Upper lobe of left lung (tissue), 6 donors: ENCODE results near the gene ADD1. TPM values are rescaled to one million over a fixed set of nuclear protein-coding genes. Genes with fewer than 3 reads are reported as not detected.
A peak's percentile ranks its signal among the peaks of the same experiment; 100 is the strongest.

Source experiments
- ATAC-seq, 2 donors: fragments of 200-7000 bp; cut with Tn5 transposase; one replicate each; pipeline ENCODE4 v1.9.1; 2022; ENCODE audit warnings: mild to moderate bottlenecking in 2 of 2, moderate library complexity in 2 of 2; ENCODE audit not compliant: low FRiP score in 2 of 2
- DNase-seq, 2 donors: peaks; one replicate each; pipeline ENCODE4 v3.0.0-alpha.2; 2019 to 2020
- H3K27ac ChIP-seq, 4 donors: fragments of 200-600 bp; sonication (generic); one replicate each; pipeline ENCODE4 v1.5.1; 2016 to 2019
- H3K27me3 ChIP-seq, 4 donors: fragments of 200-600 bp; sonication (generic); one replicate each; pipeline ENCODE4 v1.5.1; 2017 to 2019
- H3K36me3 ChIP-seq, 4 donors: fragments of 200-600 bp; sonication (generic); one replicate each; pipeline ENCODE4 v1.5.1; 2016 to 2019
- H3K4me1 ChIP-seq, 4 donors: fragments of 200-600 bp; sonication (generic); one replicate each; pipeline ENCODE4 v1.5.1; 2018 to 2019
- H3K4me3 ChIP-seq, 4 donors: fragments of 200-600 bp; sonication (generic); one replicate each; pipeline ENCODE4 v1.5.1; 2017 to 2019; ENCODE audit warnings: mild to moderate bottlenecking in 2 of 4, moderate library complexity in 1 of 4
- H3K9me3 ChIP-seq, 4 donors: fragments of 200-600 bp; sonication (generic); one replicate each; pipeline ENCODE4 v1.5.1; 2018 to 2019
- EP300 ChIP-seq, 4 donors: sonication (generic); formaldehyde crosslinking; IDR thresholded peaks; one replicate each; pipeline ENCODE4 v1.5.1; 2017; ENCODE audit warnings: antibody characterized with exemption in 4 of 4, control low read depth in 2 of 4
- POLR2A ChIP-seq, 4 donors: fragments of 450-650 bp; IDR thresholded peaks; one replicate each; pipeline ENCODE4 v1.5.1; 2016 to 2017; ENCODE audit warnings: antibody characterized with exemption in 4 of 4, mild to moderate bottlenecking in 2 of 4
- POLR2AphosphoS5 ChIP-seq, 2 donors: sonication (generic); formaldehyde crosslinking; IDR thresholded peaks; one replicate each; pipeline ENCODE4 v1.5.1; 2017; ENCODE audit warnings: antibody characterized with exemption in 2 of 2
- WGBS, 2 donors: methylation state at CpG; one replicate each; pipeline ENCODE4 v1.1.5; 2017 to 2018; 5-methylcytosine and 5-hydroxymethylcytosine counted together
- total RNA-seq, 6 donors: library from RNA; depleted of rRNA in 4 of 6; stranded (reverse); fragments of >200 nt in 4 of 6; gene quantifications; one replicate each; pipeline versions ENCODE4 v1.1.0 to v1.2.1, GENCODE V29; 2016 to 2021
- TF ChIP-seq, protein P1 (sequence below), 6 experiments: fragments of 450-650 bp in 4 of 6; fragments of 200-600 bp in 2 of 6; sonication (generic) in 2 of 6; IDR thresholded peaks; one replicate each; pipeline ENCODE4 v1.5.1; 2016 to 2019; ENCODE audit warnings: antibody characterized with exemption in 6 of 6
- donor health status: DM: no; HTN: no; CAD: no; lungs with moderate emphysema.
- donor health status: DM: no; HTN: yes; CAD: no; lungs with severe emphysema.

ADD1 gene
- total RNA-seq, 6 donors from 2014 or later, result 184 to 651 (median 290) TPM

- H3K9me3 ChIP-seq, result no peaks in the 10 kb centered on the region
- H3K27ac ChIP-seq, result peak overlapping the region; percentile 87 to 93 (median 90)
- no peak for TF ChIP-seq POLR2A (IDR thresholded peaks at IDR 0.05)
- TF ChIP-seq, protein P1, sequence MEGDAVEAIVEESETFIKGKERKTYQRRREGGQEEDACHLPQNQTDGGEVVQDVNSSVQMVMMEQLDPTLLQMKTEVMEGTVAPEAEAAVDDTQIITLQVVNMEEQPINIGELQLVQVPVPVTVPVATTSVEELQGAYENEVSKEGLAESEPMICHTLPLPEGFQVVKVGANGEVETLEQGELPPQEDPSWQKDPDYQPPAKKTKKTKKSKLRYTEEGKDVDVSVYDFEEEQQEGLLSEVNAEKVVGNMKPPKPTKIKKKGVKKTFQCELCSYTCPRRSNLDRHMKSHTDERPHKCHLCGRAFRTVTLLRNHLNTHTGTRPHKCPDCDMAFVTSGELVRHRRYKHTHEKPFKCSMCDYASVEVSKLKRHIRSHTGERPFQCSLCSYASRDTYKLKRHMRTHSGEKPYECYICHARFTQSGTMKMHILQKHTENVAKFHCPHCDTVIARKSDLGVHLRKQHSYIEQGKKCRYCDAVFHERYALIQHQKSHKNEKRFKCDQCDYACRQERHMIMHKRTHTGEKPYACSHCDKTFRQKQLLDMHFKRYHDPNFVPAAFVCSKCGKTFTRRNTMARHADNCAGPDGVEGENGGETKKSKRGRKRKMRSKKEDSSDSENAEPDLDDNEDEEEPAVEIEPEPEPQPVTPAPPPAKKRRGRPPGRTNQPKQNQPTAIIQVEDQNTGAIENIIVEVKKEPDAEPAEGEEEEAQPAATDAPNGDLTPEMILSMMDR (IDR thresholded peaks at IDR 0.05), result peak in 1 of 6 experiments; percentile 3
- peak; percentile 65 to 94 for DNase-seq
- peaks cover 0 to 3% (median 0%) of the 10 kb centered on the region in 4 donors for H3K36me3 ChIP-seq
- peaks cover 18 to 25% (median 23%) of the 10 kb centered on the region in 4 donors for H3K4me1 ChIP-seq
- H3K4me3 ChIP-seq, result peak overlapping the region; percentile 93 to 100 (median 98)
- 1% methylated on average over 14 of the region's 38 CpGs; no CpG with 5 or more reads in 1 of the 2 donors for WGBS, 2 donors
- no peaks in the 10 kb centered on the region for H3K27me3 ChIP-seq
- peak; percentile 52 to 83 for ATAC-seq
Observed at GRCh38 chr4:2963966-2964471, 120.4 kb downstream of the ADD1 start.

DNA sequence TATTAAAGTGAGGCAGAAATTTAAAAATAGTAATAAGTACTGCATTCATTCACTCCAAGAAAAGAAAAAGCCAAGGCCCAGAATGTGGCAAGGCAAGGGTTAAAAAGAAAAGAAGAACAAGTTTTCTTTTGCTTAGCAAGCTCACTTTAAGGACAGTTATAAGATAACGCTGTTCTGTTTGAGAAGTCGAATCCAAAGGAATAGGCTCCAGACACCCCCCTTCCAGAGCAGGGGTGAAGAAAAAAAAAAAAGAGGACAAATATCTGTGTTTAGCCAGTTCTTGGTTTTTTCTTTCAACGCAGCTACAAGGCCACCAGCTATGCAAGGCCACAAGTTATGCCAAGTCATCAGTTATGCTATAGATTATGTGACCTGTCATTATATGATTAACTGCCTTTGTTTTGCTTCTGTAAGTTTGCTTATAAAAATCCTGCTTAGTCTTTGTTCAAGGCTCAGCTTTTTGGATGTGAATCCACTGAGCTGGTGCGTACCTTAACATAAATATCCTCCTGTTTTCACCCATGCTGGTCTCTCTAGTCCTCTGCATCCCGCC is 121.1 kb downstream of the ADD1 start:
- no peak for TF ChIP-seq POLR2AphosphoS5 (IDR thresholded peaks at IDR 0.05)
- TF ChIP-seq, protein P1 (IDR thresholded peaks at IDR 0.05), result no peak
- TF ChIP-seq POLR2A (IDR thresholded peaks at IDR 0.05), result no peak
- TF ChIP-seq EP300 (IDR thresholded peaks at IDR 0.05), result no peak
- 65 to 69% methylated on average over 5 of the region's 5 CpGs for WGBS, 2 donors
- peaks cover 18 to 25% (median 23%) of the 10 kb centered on the region in 4 donors for H3K4me1 ChIP-seq
- H3K9me3 ChIP-seq, result no peaks in the 10 kb centered on the region
- peak overlapping the region in 2 of 4 donors; percentile 93 to 100 for H3K4me3 ChIP-seq
- DNase-seq (no peak), ATAC-seq (no peak)
- no peaks in the 10 kb centered on the region for H3K27me3 ChIP-seq
- peaks cover 0 to 3% (median 0%) of the 10 kb centered on the region in 4 donors for H3K36me3 ChIP-seq
- no peak overlapping the region for H3K27ac ChIP-seq

GRCh38 chr4:2965262-2965661 is 121.6 kb downstream of the ADD1 start:
- H3K9me3 ChIP-seq, result no peaks in the 10 kb centered on the region
- no peak overlapping the region for H3K27ac ChIP-seq
- H3K36me3 ChIP-seq, result peaks cover 0 to 3% (median 0%) of the 10 kb centered on the region in 4 donors
- no peak for ATAC-seq
- no peaks in the 10 kb centered on the region for H3K27me3 ChIP-seq
- peaks cover 18 to 25% (median 23%) of the 10 kb centered on the region in 4 donors for H3K4me1 ChIP-seq
- no peak overlapping the region for H3K4me3 ChIP-seq
- TF ChIP-seq POLR2A (IDR thresholded peaks at IDR 0.05) (no peak), POLR2AphosphoS5 (IDR thresholded peaks at IDR 0.05) (no peak), EP300 (IDR thresholded peaks at IDR 0.05) (no peak)
- TF ChIP-seq, protein P1 (IDR thresholded peaks at IDR 0.05), result no peak
- DNase-seq, result no peak
- WGBS, 2 donors, result 88 to 90% methylated on average over 16 of the region's 16 CpGs

DNA sequence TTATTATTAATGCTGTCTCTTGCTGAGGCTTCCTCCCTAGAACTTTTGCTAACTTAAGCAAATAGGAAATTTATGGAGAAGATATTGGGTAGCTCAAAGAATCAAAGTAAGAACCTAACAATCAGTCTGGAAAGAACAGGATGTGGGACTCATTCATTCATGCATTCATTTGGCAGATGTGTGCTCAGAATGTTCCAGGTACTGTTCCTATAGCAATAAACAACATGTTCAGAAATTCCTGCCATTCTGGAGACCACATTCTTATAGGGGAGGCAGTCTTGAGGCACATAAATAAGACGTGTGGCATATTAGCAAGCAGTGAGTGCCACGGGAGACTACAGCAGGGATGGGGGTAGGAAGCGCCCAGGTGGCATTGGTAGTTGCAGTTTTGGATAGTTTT is 124.7 kb downstream of the ADD1 start:
- no peak for TF ChIP-seq EP300 (IDR thresholded peaks at IDR 0.05)
- no peak for TF ChIP-seq POLR2A (IDR thresholded peaks at IDR 0.05)
- no peak for TF ChIP-seq POLR2AphosphoS5 (IDR thresholded peaks at IDR 0.05)
- DNase-seq, result no peak
- Histone ChIP-seq H3K27ac (no peak overlapping the region), H3K4me1 (peaks cover 6 to 8% (median 8%) of the 10 kb centered on the region in 4 donors), H3K4me3 (no peak overlapping the region), H3K27me3 (no peaks in the 10 kb centered on the region), H3K36me3 (no peaks in the 10 kb centered on the region), H3K9me3 (no peaks in the 10 kb centered on the region)
- 76 to 77% methylated on average over 3 of the region's 3 CpGs for WGBS, 2 donors
- ATAC-seq, result no peak

DNA sequence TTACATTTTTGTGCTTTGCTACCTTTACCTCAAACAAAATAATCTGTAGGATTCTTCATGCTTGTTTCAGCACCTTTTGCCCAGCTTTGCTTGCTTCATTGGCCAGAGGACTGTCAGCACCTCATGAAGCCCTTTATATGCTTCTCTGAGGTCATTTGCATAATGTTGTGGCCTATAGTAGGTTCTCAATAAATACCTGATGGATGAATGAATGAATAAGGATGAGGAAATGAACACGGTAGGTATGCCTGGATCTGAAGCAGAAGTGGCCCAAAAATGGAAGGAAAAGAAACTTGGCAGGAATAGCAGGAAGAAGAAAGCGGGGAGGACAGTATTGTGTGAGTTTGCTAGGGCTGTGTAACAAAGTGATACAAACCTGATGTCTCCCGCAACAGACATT is 127.6 kb downstream of the ADD1 start:
- H3K36me3 ChIP-seq, result no peaks in the 10 kb centered on the region
- DNase-seq, result no peak
- no peak for ATAC-seq
- no peak overlapping the region for H3K4me3 ChIP-seq
- no peaks in the 10 kb centered on the region for H3K27me3 ChIP-seq
- WGBS, 2 donors, result 89 to 90% methylated on average over 3 of the region's 3 CpGs
- no peaks in the 10 kb centered on the region for H3K4me1 ChIP-seq
- H3K27ac ChIP-seq, result no peak overlapping the region
- H3K9me3 ChIP-seq, result no peaks in the 10 kb centered on the region
- TF ChIP-seq, protein P1 (IDR thresholded peaks at IDR 0.05), result no peak
- TF ChIP-seq POLR2A (IDR thresholded peaks at IDR 0.05), result no peak
